ENCODE results near the gene SAMD11.
"Not testable (repeated sequence)": the region's sequence is repeated elsewhere in the genome, so short reads cannot be mapped to it uniquely, and the experiment has no call there.

SAMD11 gene

DNA sequence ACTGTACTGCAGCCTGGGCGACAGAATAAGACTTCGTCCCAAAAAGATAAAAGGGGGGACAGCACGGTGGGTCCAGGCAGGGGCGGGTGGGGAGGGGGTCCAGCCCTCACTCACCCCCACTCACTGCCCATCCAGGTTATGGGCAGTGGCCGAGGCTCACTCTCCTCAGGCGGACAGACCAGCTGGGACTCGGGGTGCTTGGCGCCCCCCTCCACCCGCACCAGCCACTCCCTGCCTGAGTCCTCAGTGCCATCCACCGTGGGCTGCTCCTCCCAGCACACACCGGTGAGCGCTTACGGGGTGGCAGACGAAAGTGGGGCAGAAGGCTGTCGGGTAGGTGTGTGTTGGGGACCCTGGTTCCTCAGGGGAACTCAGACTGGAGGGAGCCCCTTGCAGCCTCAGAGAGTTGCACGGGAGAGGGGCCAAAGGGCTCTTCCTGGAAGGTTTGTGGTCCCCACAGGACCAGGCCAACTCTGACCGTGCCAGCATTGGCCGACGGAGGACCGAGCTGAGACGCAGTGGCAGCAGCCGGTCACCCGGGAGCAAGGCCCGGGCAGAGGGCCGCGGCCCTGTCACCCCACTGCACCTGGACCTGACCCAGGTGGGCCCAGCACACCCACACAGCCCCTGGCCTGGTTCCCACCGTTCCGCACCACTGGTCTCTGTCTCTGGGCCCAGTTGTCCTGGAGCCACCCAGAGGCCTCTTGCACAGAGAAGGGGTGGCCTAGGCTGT is 49.2 kb downstream of the SAMD11 start:
- no peak overlapping the region for H3K4me3 ChIP-seq (ENCODE audit: low read depth, low read length)
- no peak for TF ChIP-seq CTCF (IDR thresholded peaks at IDR 0.05; ENCODE audit: low read depth, low read length)

- no peak overlapping the region for H3K4me3 ChIP-seq (ENCODE audit: low read depth, low read length)
- no peak for TF ChIP-seq CTCF (IDR thresholded peaks at IDR 0.05; ENCODE audit: low read depth, low read length)
Measured at GRCh38 chr1:973459-974292, 50.0 kb downstream of the SAMD11 start.

GRCh38 chr1:974293-974640 is 50.5 kb downstream of the SAMD11 start:
- no peak for TF ChIP-seq CTCF (IDR thresholded peaks at IDR 0.05; ENCODE audit: low read depth, low read length)
- H3K4me3 ChIP-seq (ENCODE audit: low read depth, low read length): no peak overlapping the region

GRCh38 chr1:974687-975328 is 51.1 kb downstream of the SAMD11 start:
- TF ChIP-seq CTCF (IDR thresholded peaks at IDR 0.05; ENCODE audit: low read depth, low read length): no peak
- no peak overlapping the region for H3K4me3 ChIP-seq (ENCODE audit: low read depth, low read length)

DNA sequence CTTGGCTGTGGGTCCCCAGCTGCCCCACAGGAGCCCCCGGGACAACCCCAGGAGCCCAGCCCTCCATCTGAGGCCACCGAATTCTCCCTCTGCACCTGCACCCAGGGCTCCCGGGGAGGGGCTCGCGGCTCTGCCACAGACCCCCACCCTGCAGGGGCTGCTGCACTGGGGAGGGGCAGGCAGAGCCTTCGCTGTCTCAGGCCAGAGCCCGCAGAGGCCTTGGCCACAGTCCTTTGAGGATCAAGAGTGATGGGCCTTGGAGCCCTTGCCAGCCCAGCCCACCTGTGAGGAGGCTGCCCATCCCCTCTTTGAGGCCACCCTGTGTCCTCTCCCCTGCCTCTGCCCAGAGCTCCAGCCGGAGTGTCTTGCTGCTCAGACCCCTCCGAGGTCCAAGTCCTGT is 51.6 kb downstream of the SAMD11 start:
- no peak for TF ChIP-seq CTCF (IDR thresholded peaks at IDR 0.05; ENCODE audit: low read depth, low read length)

GRCh38 chr1:975896-976683 is 52.4 kb downstream of the SAMD11 start:
- TF ChIP-seq CTCF (IDR thresholded peaks at IDR 0.05; ENCODE audit: low read depth, low read length): peak; percentile 32; the same call in 1 of the 2 replicates
- H3K4me3 ChIP-seq (ENCODE audit: low read depth, low read length): peak overlapping the region; percentile 17; the same call in 1 of the 2 replicates

More for the DNA sequence above, 51.6 kb downstream of the SAMD11 start:
- no peak overlapping the region for H3K4me3 ChIP-seq (ENCODE audit: low read depth, low read length)

DNA sequence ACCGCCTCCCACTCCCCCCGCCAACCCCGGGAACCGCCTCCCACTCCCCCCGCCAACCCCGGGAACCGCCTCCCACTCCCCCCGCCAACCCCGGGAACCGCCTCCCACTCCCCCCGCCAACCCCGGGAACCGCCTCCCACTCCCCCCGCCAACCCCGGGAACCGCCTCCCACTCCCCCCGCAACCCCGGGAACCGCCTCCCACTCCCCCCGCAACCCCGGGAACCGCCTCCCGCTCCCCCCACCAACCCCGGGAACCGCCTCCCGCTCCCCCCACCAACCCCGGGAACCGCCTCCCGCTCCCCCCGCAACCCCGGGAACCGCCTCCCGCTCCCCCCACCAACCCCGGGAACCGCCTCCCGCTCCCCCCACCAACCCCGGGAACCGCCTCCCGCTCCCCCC is 53.1 kb downstream of the SAMD11 start:
- H3K4me3 ChIP-seq (ENCODE audit: low read depth, low read length): not testable (repeated sequence)
